Measurements from ENCODE around the gene ONECUT1.

GRCh38 chr15:52784799-52785671 lies 5.1 kb downstream of the ONECUT1 start:
- TF ChIP-seq POLR2A (IDR thresholded peaks at IDR 0.05), result no peak
- TF ChIP-seq, protein P1, sequence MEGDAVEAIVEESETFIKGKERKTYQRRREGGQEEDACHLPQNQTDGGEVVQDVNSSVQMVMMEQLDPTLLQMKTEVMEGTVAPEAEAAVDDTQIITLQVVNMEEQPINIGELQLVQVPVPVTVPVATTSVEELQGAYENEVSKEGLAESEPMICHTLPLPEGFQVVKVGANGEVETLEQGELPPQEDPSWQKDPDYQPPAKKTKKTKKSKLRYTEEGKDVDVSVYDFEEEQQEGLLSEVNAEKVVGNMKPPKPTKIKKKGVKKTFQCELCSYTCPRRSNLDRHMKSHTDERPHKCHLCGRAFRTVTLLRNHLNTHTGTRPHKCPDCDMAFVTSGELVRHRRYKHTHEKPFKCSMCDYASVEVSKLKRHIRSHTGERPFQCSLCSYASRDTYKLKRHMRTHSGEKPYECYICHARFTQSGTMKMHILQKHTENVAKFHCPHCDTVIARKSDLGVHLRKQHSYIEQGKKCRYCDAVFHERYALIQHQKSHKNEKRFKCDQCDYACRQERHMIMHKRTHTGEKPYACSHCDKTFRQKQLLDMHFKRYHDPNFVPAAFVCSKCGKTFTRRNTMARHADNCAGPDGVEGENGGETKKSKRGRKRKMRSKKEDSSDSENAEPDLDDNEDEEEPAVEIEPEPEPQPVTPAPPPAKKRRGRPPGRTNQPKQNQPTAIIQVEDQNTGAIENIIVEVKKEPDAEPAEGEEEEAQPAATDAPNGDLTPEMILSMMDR (IDR thresholded peaks at IDR 0.05), result no peak
